T-cell (primary cell): Measurements from ENCODE around the gene GRIP2. TPM values are rescaled to one million over a fixed set of nuclear protein-coding genes. Genes with fewer than 3 reads are reported as not detected.

Experiments
- ATAC-seq, 4 experiments: fragments of 200-7000 bp in 3 of 4; fragments of 150-1000 bp in 1 of 4; cut with Tn5 transposase; replicated peaks in 1 of 4; 1 replicate in 3 of 4; 2 replicates in 1 of 4; pipeline ENCODE4 v1.10.0; 2021; ENCODE audit warnings: moderate library complexity in 3 of 4, mild to moderate bottlenecking in 2 of 4, moderate number of reproducible peaks in 1 of 4
- CTCF ChIA-PET, 2 donors: fragments of 300-600 bp; sonication (Branson Sonifier 250); formaldehyde crosslinking; loops; one replicate each; lab custom pipeline; 2022; ENCODE audit warnings: antibody characterized with exemption in 2 of 2; lab: Charles Lee
- POLR2A ChIA-PET, 2 donors: fragments of 300-600 bp; sonication (Branson Sonifier 250); formaldehyde crosslinking; loops; one replicate each; lab custom pipeline; 2022; ENCODE audit warnings: antibody characterized with exemption in 2 of 2; lab: Charles Lee
- DNase-seq, 35 experiments: peaks; one replicate each; pipeline versions ENCODE4 v3.0.0 to v3.0.0-alpha.2; 2013 to 2023
- H3K27ac ChIP-seq: one replicate; pipeline ENCODE4 v1.5.1; 2013; ENCODE audit warnings: low read length
- H3K27me3 ChIP-seq, 2 experiments: replicated peaks in 1 of 2; 1 replicate in 1 of 2; 2 replicates in 1 of 2; pipeline versions ENCODE4 v1.6.1 to v1.7.0; 2013; ENCODE audit warnings: low read length in 1 of 2, mixed read lengths in 1 of 2; ENCODE audit not compliant: control insufficient read depth in 2 of 2, insufficient read depth in 2 of 2; ENCODE audit errors: extremely low read depth in 1 of 2
- H3K36me3 ChIP-seq, 2 donors: 1 replicate in 1 of 2; 2 replicates in 1 of 2; pipeline versions ENCODE4 v1.6.1 to v1.7.0; 2013; ENCODE audit warnings: low read length in 1 of 2; ENCODE audit not compliant: control insufficient read depth in 2 of 2, insufficient read depth in 1 of 2; ENCODE audit errors: extremely low read depth in 1 of 2
- H3K4me1 ChIP-seq, 2 experiments: 1 replicate in 1 of 2; 2 replicates in 1 of 2; pipeline versions ENCODE4 v1.6.1 to v1.7.0; 2013; ENCODE audit warnings: low read length in 2 of 2, mixed read lengths in 1 of 2; ENCODE audit not compliant: insufficient read depth in 2 of 2, control insufficient read depth in 1 of 2; ENCODE audit errors: extremely low read depth in 1 of 2
- H3K4me3 ChIP-seq, 2 donors: 1 replicate in 1 of 2; 2 replicates in 1 of 2; pipeline versions ENCODE4 v1.5.1 to v1.7.0; 2013; ENCODE audit warnings: mild to moderate bottlenecking in 2 of 2, low read length in 1 of 2, moderate library complexity in 1 of 2; ENCODE audit not compliant: control insufficient read depth in 1 of 2; ENCODE audit errors: extremely low read depth in 1 of 2
- H3K9me3 ChIP-seq: 2 replicates; pipeline ENCODE4 v1.7.0; 2013
- H3K27ac Mint-ChIP-seq, 2 donors: one replicate each; pipeline ENCODE4 v1.8.0; 2020 to 2021; ENCODE audit warnings: mild to moderate bottlenecking in 2 of 2, mixed read lengths in 2 of 2
- H3K27me3 Mint-ChIP-seq, 2 donors: one replicate each; pipeline ENCODE4 v1.8.0; 2021 to 2022; ENCODE audit warnings: mixed read lengths in 2 of 2
- H3K36me3 Mint-ChIP-seq: one replicate; pipeline ENCODE4 v1.8.0; 2021; ENCODE audit warnings: mixed read lengths
- H3K4me1 Mint-ChIP-seq, 3 donors: one replicate each; pipeline ENCODE4 v1.8.0; 2020 to 2022; ENCODE audit warnings: mixed read lengths in 3 of 3, mild to moderate bottlenecking in 1 of 3
- H3K4me3 Mint-ChIP-seq, 3 donors: one replicate each; pipeline ENCODE4 v1.8.0; 2020 to 2022; ENCODE audit warnings: mild to moderate bottlenecking in 3 of 3, mixed read lengths in 3 of 3, moderate library complexity in 3 of 3
- H3K9me3 Mint-ChIP-seq, 3 donors: one replicate each; pipeline ENCODE4 v1.8.0; 2020 to 2022; ENCODE audit warnings: mixed read lengths in 3 of 3
- WGBS: methylation state at CpG from one replicate; pipeline ENCODE4 v1.1.5; 2013; ENCODE audit warnings: missing lambda C conversion rate; ENCODE audit not compliant: insufficient coverage; 5-methylcytosine and 5-hydroxymethylcytosine counted together
- total RNA-seq, 35 experiments: library from RNA in 6 of 35; stranded (reverse) in 6 of 35; fragments of 120-200 nt in 1 of 35; gene quantifications; one replicate each; pipeline versions ENCODE4 v1.2.1 to v1.2.4 and lab custom pipeline; 2013 to 2026

GRIP2 gene
- total RNA-seq, 5 donors from 2014 or later (not counting 1 experiment from before 2014, with no cell fraction given): 0.20 TPM; not detected in 4

- no peak overlapping the region for H3K27ac ChIP-seq
- no peak overlapping the region for H3K4me3 ChIP-seq
- no peak for DNase-seq
- WGBS: 30% methylated on average over 1 of the region's 3 CpGs
- H3K9me3 ChIP-seq: no peaks in the 10 kb centered on the region
- peaks cover 39 to 72% of the 10 kb centered on the region in 2 donors for H3K27me3 Mint-ChIP-seq
- POLR2A ChIA-PET: no interaction called here
- peaks cover 2 to 77% of the 10 kb centered on the region in 2 experiments for H3K27me3 ChIP-seq
- CTCF ChIA-PET: no interaction called here
- H3K9me3 Mint-ChIP-seq: no peaks in the 10 kb centered on the region
- H3K4me3 Mint-ChIP-seq: no peak overlapping the region
- H3K4me1 Mint-ChIP-seq: peaks cover 0 to 9% (median 3%) of the 10 kb centered on the region in 3 donors
- ATAC-seq: no peak
- no peaks in the 10 kb centered on the region for H3K36me3 ChIP-seq
- no peaks in the 10 kb centered on the region for H3K36me3 Mint-ChIP-seq
- peaks cover 0 to 9% of the 10 kb centered on the region in 2 experiments for H3K4me1 ChIP-seq
- H3K27ac Mint-ChIP-seq: no peak overlapping the region
Observed at GRCh38 chr3:14554715-14555114, 14.6 kb upstream of the GRIP2 start.

GRCh38 chr3:14553871-14554270 lies 13.7 kb upstream of the GRIP2 start:
- no peaks in the 10 kb centered on the region for H3K9me3 Mint-ChIP-seq
- no peak overlapping the region for H3K27ac Mint-ChIP-seq
- H3K4me1 Mint-ChIP-seq: peaks cover 0 to 9% (median 3%) of the 10 kb centered on the region in 3 donors
- Histone ChIP-seq H3K27ac (no peak overlapping the region), H3K9me3 (no peaks in the 10 kb centered on the region), H3K27me3 (peaks cover 2 to 73% of the 10 kb centered on the region in 2 experiments), H3K4me3 (no peak overlapping the region), H3K4me1 (peaks cover 0 to 9% of the 10 kb centered on the region in 2 experiments), H3K36me3 (no peaks in the 10 kb centered on the region)
- no peaks in the 10 kb centered on the region for H3K36me3 Mint-ChIP-seq
- no peak overlapping the region for H3K4me3 Mint-ChIP-seq
- 33% methylated on average over 2 of the region's 5 CpGs for WGBS
- ATAC-seq (no peak), DNase-seq (no peak)
- ChIA-PET POLR2A (no interaction called here), CTCF (no interaction called here)
- peaks cover 41 to 74% of the 10 kb centered on the region in 2 donors for H3K27me3 Mint-ChIP-seq

- no peaks in the 10 kb centered on the region for H3K36me3 Mint-ChIP-seq
- H3K27ac Mint-ChIP-seq: no peak overlapping the region
- Histone ChIP-seq H3K4me1 (peaks cover 0 to 9% of the 10 kb centered on the region in 2 experiments), H3K9me3 (no peaks in the 10 kb centered on the region), H3K27ac (no peak overlapping the region), H3K36me3 (no peaks in the 10 kb centered on the region), H3K27me3 (peaks cover 2 to 74% of the 10 kb centered on the region in 2 experiments), H3K4me3 (no peak overlapping the region)
- DNase-seq (no peak), ATAC-seq (no peak)
- ChIA-PET POLR2A (no interaction called here), CTCF (interaction anchor here in 1 of 2 donors (0.6 to 0.7 kb wide), 3 partner anchors 185 to 1954 kb away, joined by 4 read pairs; no protein-coding TSS in a partner anchor)
- peaks cover 0 to 9% (median 3%) of the 10 kb centered on the region in 3 donors for H3K4me1 Mint-ChIP-seq
- no peaks in the 10 kb centered on the region for H3K9me3 Mint-ChIP-seq
- no peak overlapping the region for H3K4me3 Mint-ChIP-seq
- WGBS: 71% methylated on average over 2 of the region's 4 CpGs
- H3K27me3 Mint-ChIP-seq: peaks cover 47 to 78% of the 10 kb centered on the region in 2 donors
Observed at GRCh38 chr3:14552717-14553116, 12.6 kb upstream of the GRIP2 start.

GRCh38 chr3:14552041-14552648 lies 12.0 kb upstream of the GRIP2 start:
- CTCF ChIA-PET: interaction anchor here in 1 of 2 donors (0.6 kb wide), 1 partner anchor 1105 kb away, joined by 3 read pairs; no protein-coding TSS in a partner anchor
- no peak overlapping the region for H3K4me3 ChIP-seq
- no peak for ATAC-seq
- peaks cover 0 to 9% of the 10 kb centered on the region in 2 experiments for H3K4me1 ChIP-seq
- no peak for DNase-seq
- Mint-ChIP-seq H3K36me3 (no peaks in the 10 kb centered on the region), H3K4me1 (peaks cover 0 to 9% (median 3%) of the 10 kb centered on the region in 3 donors), H3K4me3 (no peak overlapping the region), H3K27ac (no peak overlapping the region), H3K27me3 (peaks cover 48 to 79% of the 10 kb centered on the region in 2 donors), H3K9me3 (no peaks in the 10 kb centered on the region)
- POLR2A ChIA-PET: no interaction called here
- H3K9me3 ChIP-seq: no peaks in the 10 kb centered on the region
- 83% methylated on average over 5 of the region's 8 CpGs for WGBS
- peaks cover 2 to 69% of the 10 kb centered on the region in 2 experiments for H3K27me3 ChIP-seq
- no peak overlapping the region for H3K27ac ChIP-seq
- no peaks in the 10 kb centered on the region for H3K36me3 ChIP-seq

- POLR2A ChIA-PET: no interaction called here
- CTCF ChIA-PET: no interaction called here
- DNase-seq: no peak
- Mint-ChIP-seq H3K27ac (no peak overlapping the region), H3K27me3 (peaks cover 48 to 66% of the 10 kb centered on the region in 2 donors), H3K4me1 (peaks cover 0 to 4% (median 3%) of the 10 kb centered on the region in 3 donors), H3K4me3 (no peak overlapping the region), H3K36me3 (no peaks in the 10 kb centered on the region), H3K9me3 (no peaks in the 10 kb centered on the region)
- H3K27me3 ChIP-seq: peaks cover 2 to 68% of the 10 kb centered on the region in 2 experiments
- H3K27ac ChIP-seq: no peak overlapping the region
- no peak overlapping the region for H3K4me3 ChIP-seq
- no peaks in the 10 kb centered on the region for H3K9me3 ChIP-seq
- 82% methylated on average over 21 of the region's 24 CpGs for WGBS
- H3K4me1 ChIP-seq: peaks cover 0 to 6% of the 10 kb centered on the region in 2 experiments
- H3K36me3 ChIP-seq: no peaks in the 10 kb centered on the region
- no peak for ATAC-seq
Observed at GRCh38 chr3:14550651-14551611, 10.8 kb upstream of the GRIP2 start.

GRCh38 chr3:14550181-14550580 lies 10.0 kb upstream of the GRIP2 start:
- 73% methylated on average over 2 of the region's 6 CpGs for WGBS

More at GRCh38 chr3:14550181-14550580, 10.0 kb upstream of the GRIP2 start:
- Histone ChIP-seq H3K4me3 (no peak overlapping the region), H3K4me1 (no peaks in the 10 kb centered on the region), H3K27me3 (peaks cover 2 to 66% of the 10 kb centered on the region in 2 experiments), H3K27ac (no peak overlapping the region), H3K9me3 (no peaks in the 10 kb centered on the region), H3K36me3 (no peaks in the 10 kb centered on the region)
- no peak overlapping the region for H3K27ac Mint-ChIP-seq
- no peaks in the 10 kb centered on the region for H3K9me3 Mint-ChIP-seq
- ChIA-PET CTCF (no interaction called here), POLR2A (no interaction called here)
- H3K4me3 Mint-ChIP-seq: no peak overlapping the region
- H3K36me3 Mint-ChIP-seq: no peaks in the 10 kb centered on the region
- H3K27me3 Mint-ChIP-seq: peaks cover 46 to 64% of the 10 kb centered on the region in 2 donors
- DNase-seq (no peak), ATAC-seq (no peak)
- H3K4me1 Mint-ChIP-seq: no peaks in the 10 kb centered on the region
